Suprapubic skin (tissue), 4 donors: ENCODE measurements around the gene ATF2. TPM values are rescaled to one million over a fixed set of nuclear protein-coding genes. Genes with fewer than 3 reads are reported as not detected.

Experiments used
- DNase-seq, 2 donors: peaks; one replicate each; pipeline ENCODE4 v3.0.0-alpha.2; 2019; ENCODE audit warnings: low spot score in 2 of 2
- H3K27ac ChIP-seq: fragments of 200-600 bp; sonication (generic); one replicate; pipeline ENCODE4 v1.5.1; 2019
- H3K27me3 ChIP-seq: fragments of 200-600 bp; sonication (generic); one replicate; pipeline ENCODE4 v1.5.1; 2019
- H3K36me3 ChIP-seq: fragments of 200-600 bp; sonication (generic); one replicate; pipeline ENCODE4 v1.5.1; 2019
- H3K4me1 ChIP-seq: fragments of 200-600 bp; sonication (generic); one replicate; pipeline ENCODE4 v1.5.1; 2019
- H3K4me3 ChIP-seq: fragments of 200-600 bp; sonication (generic); one replicate; pipeline ENCODE4 v1.5.1; 2019; ENCODE audit warnings: mild to moderate bottlenecking
- H3K9me3 ChIP-seq: fragments of 200-600 bp; sonication (generic); one replicate; pipeline ENCODE4 v1.5.1; 2019
- EP300 ChIP-seq: sonication (generic); formaldehyde crosslinking; IDR thresholded peaks from one replicate; pipeline ENCODE4 v1.6.1; 2017; ENCODE audit warnings: antibody characterized with exemption
- POLR2A ChIP-seq, 2 donors: fragments of 450-650 bp; IDR thresholded peaks; one replicate each; pipeline ENCODE4 v1.6.1; 2017; ENCODE audit warnings: antibody characterized with exemption in 2 of 2, mild to moderate bottlenecking in 2 of 2, moderate library complexity in 2 of 2
- POLR2AphosphoS5 ChIP-seq, 3 donors: sonication (generic); formaldehyde crosslinking; IDR thresholded peaks; one replicate each; pipeline ENCODE4 v1.6.1; 2017; ENCODE audit warnings: antibody characterized with exemption in 3 of 3
- WGBS: methylation state at CpG from one replicate; pipeline ENCODE4 v1.1.5; 2018; 5-methylcytosine and 5-hydroxymethylcytosine counted together
- total RNA-seq, 4 donors: library from RNA; depleted of rRNA; stranded (reverse); fragments of >200 nt; gene quantifications; one replicate each; pipeline ENCODE4 v1.1.0, GENCODE V29; 2016
- TF ChIP-seq, protein P1 (sequence below), 2 donors: fragments of 200-600 bp in 1 of 2; fragments of 450-650 bp in 1 of 2; sonication (generic) in 1 of 2; IDR thresholded peaks; one replicate each; pipeline ENCODE4 v1.5.1; 2016 to 2019; ENCODE audit warnings: antibody characterized with exemption in 2 of 2, mild to moderate bottlenecking in 1 of 2, moderate library complexity in 1 of 2

Gene ATF2
- total RNA-seq, 4 donors from 2014 or later, result 22.3 to 46.9 (median 27.0) TPM

DNA sequence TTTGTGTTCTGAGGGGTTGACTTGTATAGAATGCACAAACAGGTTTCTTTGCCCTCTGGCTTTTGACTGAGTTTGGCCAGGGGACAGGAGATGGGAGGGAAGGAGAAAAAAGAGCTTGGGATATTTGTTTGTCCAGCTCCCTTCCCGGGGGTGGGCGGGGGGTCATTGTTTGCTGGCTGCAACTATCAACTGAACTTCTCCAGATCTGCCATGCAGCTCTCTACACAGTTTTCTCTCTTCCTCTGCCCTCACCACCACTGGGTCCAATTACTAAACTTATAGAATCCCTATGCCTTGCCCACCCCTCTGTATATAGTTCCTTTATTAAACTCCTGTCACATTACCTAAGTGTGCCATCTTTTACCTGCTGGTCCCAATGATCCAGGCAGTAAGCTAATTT, 130.1 kb downstream of the ATF2 start:
- 91% methylated on average over 2 of the region's 2 CpGs for WGBS
- H3K36me3 ChIP-seq, result no peaks in the 10 kb centered on the region
- H3K27ac ChIP-seq, result no peak overlapping the region
- H3K27me3 ChIP-seq, result no peaks in the 10 kb centered on the region
- TF ChIP-seq POLR2A (IDR thresholded peaks at IDR 0.05), result no peak
- TF ChIP-seq, protein P1, sequence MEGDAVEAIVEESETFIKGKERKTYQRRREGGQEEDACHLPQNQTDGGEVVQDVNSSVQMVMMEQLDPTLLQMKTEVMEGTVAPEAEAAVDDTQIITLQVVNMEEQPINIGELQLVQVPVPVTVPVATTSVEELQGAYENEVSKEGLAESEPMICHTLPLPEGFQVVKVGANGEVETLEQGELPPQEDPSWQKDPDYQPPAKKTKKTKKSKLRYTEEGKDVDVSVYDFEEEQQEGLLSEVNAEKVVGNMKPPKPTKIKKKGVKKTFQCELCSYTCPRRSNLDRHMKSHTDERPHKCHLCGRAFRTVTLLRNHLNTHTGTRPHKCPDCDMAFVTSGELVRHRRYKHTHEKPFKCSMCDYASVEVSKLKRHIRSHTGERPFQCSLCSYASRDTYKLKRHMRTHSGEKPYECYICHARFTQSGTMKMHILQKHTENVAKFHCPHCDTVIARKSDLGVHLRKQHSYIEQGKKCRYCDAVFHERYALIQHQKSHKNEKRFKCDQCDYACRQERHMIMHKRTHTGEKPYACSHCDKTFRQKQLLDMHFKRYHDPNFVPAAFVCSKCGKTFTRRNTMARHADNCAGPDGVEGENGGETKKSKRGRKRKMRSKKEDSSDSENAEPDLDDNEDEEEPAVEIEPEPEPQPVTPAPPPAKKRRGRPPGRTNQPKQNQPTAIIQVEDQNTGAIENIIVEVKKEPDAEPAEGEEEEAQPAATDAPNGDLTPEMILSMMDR (IDR thresholded peaks at IDR 0.05), result no peak
- no peak overlapping the region for H3K4me3 ChIP-seq
- H3K4me1 ChIP-seq, result no peaks in the 10 kb centered on the region
- DNase-seq, result no peak
- no peaks in the 10 kb centered on the region for H3K9me3 ChIP-seq

DNA sequence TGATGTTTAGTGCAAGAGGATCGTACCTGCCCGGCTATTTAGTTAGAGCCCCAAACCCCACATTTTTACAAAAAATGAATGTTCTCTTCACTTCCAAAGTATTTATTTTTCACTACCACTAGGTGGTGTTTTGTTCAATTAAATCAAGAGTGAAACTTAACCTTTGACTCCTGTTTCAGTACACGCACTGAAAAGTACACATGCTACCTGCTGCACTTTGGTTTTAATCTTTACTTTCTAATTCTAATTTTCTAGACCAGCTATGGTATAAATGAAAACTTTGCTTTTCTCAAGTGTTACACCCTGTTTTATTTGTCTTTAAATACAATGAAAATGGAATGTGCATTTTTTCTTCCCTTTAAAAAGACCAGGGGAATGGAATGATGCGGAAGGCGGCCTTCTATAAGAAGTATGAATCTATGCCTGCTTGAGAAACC, 131.4 kb downstream of the ATF2 start:
- Histone ChIP-seq H3K27me3 (no peaks in the 10 kb centered on the region), H3K36me3 (no peaks in the 10 kb centered on the region), H3K4me3 (no peak overlapping the region), H3K9me3 (no peaks in the 10 kb centered on the region), H3K4me1 (no peaks in the 10 kb centered on the region), H3K27ac (no peak overlapping the region)
- WGBS, result 65% methylated on average over 5 of the region's 5 CpGs
- DNase-seq, result no peak
- TF ChIP-seq EP300 (no peak), POLR2A (IDR thresholded peaks at IDR 0.05) (no peak), POLR2AphosphoS5 (IDR thresholded peaks at IDR 0.05) (no peak)
- TF ChIP-seq, protein P1 (IDR thresholded peaks at IDR 0.05), result no peak

DNA sequence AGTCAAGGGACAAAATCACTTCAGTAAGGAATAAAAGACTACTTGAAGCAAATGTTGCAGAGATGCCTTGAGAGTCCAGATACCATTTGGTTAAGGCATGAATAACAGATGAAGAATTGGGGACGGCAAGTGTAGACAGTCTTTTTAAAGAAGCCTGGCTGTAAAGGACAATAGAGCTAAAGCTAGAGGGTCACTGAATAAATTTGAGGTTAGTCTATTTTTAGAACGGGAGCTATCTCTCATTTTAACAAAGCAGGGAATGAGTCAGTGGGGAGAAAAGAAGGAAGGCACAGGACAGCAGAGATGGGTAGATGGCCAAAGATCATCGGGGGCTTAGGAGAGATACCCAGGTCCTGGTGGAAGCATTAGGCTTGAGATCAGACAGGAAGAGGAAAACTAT, 132.2 kb downstream of the ATF2 start:
- no peaks in the 10 kb centered on the region for H3K9me3 ChIP-seq
- no peak overlapping the region for H3K4me3 ChIP-seq
- H3K27ac ChIP-seq, result no peak overlapping the region
- no peak for DNase-seq
- 74% methylated on average over 3 of the region's 3 CpGs for WGBS
- H3K27me3 ChIP-seq, result no peaks in the 10 kb centered on the region
- no peaks in the 10 kb centered on the region for H3K36me3 ChIP-seq
- no peaks in the 10 kb centered on the region for H3K4me1 ChIP-seq
- no peak for TF ChIP-seq POLR2AphosphoS5 (IDR thresholded peaks at IDR 0.05)
- no peak for TF ChIP-seq POLR2A (IDR thresholded peaks at IDR 0.05)
- no peak for TF ChIP-seq EP300
- TF ChIP-seq, protein P1 (IDR thresholded peaks at IDR 0.05), result no peak

DNA sequence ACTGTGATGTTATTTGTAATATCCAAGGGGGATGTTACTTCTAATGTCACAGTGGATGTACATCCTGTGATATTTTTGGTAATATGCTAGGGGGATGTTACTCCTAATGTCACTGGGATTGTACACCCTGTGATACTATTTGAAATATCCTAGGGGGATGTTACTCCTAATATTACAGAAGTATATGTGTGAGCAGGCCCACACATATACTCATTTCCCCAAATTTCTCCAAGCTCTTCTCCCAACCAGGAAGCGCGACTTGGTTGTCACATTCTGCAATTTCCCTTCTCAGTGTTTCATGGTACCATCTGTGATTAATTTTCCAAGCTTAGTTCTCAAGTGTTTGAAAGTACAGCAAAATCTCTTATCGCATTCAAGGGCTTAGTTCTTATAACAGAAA, 133.3 kb downstream of the ATF2 start:
- DNase-seq, result no peak
- Histone ChIP-seq H3K4me1 (no peaks in the 10 kb centered on the region), H3K9me3 (no peaks in the 10 kb centered on the region), H3K27me3 (no peaks in the 10 kb centered on the region), H3K27ac (no peak overlapping the region), H3K36me3 (no peaks in the 10 kb centered on the region), H3K4me3 (no peak overlapping the region)
- 96% methylated on average over 3 of the region's 3 CpGs for WGBS
- TF ChIP-seq, protein P1 (IDR thresholded peaks at IDR 0.05), result no peak
- TF ChIP-seq EP300, result no peak
- no peak for TF ChIP-seq POLR2AphosphoS5 (IDR thresholded peaks at IDR 0.05)
- no peak for TF ChIP-seq POLR2A (IDR thresholded peaks at IDR 0.05)

DNA sequence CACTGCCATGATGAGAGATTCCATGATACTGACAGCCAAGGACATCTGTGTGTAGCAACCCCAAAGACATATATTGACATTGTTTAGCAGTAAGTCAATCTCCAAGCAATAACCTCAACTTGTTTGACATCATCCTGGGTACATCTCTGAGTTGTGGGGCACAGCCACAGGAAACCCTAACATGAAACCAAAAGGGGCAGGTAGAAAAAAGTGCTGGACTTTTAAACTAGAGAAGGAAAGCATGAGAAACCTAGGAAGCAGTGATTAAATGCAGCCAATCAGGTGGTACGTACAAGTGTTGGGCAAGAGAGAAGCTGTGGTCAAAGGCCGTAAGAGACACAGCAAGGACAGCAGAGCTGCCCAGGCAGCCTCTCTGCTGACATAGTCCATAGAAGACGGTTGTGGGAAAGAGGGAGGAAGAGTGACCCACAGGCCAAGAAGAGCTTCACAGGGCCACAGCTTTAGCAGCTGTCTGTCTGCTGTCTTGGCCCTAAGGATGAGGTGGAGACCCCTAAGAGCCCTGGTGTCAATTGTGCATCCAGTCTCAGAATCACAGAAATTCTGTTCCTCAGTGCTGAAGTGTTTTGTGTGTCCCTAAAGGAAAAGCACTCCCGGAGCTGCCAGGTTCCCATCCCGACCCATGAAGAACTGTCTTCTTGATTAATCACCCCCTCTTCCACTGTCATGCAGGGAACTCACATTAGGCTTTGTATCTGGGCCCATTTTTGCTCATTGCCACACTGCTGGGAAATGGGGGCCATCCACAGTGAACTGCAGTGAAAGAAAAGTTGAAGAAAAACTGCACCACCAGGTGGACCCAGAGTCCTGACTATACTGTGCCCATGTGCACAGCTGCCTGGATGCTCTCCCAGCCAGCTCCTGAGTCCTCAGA, 137.4 kb downstream of the ATF2 start:
- H3K27me3 ChIP-seq, result no peaks in the 10 kb centered on the region
- H3K4me3 ChIP-seq, result no peak overlapping the region
- no peaks in the 10 kb centered on the region for H3K4me1 ChIP-seq
- DNase-seq, result no peak
- no peaks in the 10 kb centered on the region for H3K36me3 ChIP-seq
- WGBS, result 76% methylated on average over 5 of the region's 5 CpGs
- no peak overlapping the region for H3K27ac ChIP-seq
- TF ChIP-seq, protein P1 (IDR thresholded peaks at IDR 0.05), result no peak
- TF ChIP-seq POLR2A (IDR thresholded peaks at IDR 0.05) (no peak), POLR2AphosphoS5 (IDR thresholded peaks at IDR 0.05) (no peak), EP300 (no peak)
- no peaks in the 10 kb centered on the region for H3K9me3 ChIP-seq
